PC-9 (cell line): ENCODE measurements around the gene DYSF.

ENCODE experiments used
- CTCF ChIP-seq: fragments of 200-600 bp; sonication (generic); conservative IDR thresholded peaks from 2 replicates; pipeline ENCODE4 v1.6.1; 2017; ENCODE audit warnings: mixed run types, antibody characterized with exemption, mild to moderate bottlenecking, moderate library complexity
- EZH2 ChIP-seq: fragments of 200-600 bp; sonication (generic); IDR thresholded peaks from 2 replicates; pipeline ENCODE4 v1.8.0; 2017; ENCODE audit warnings: antibody characterized with exemption, low read depth

GRCh38 chr2:71567625-71568024 is 114.3 kb downstream of the DYSF start:
- TF ChIP-seq CTCF: no peak
- TF ChIP-seq EZH2: no peak
